HEK293T (cell line): ENCODE results near the gene TAS2R60.
"Not testable (repeated sequence)": the region's sequence is repeated elsewhere in the genome, so short reads cannot be mapped to it uniquely, and the experiment has no call there.

Experiments
- CTCF ChIA-PET: fragments of 350-600 bp; formaldehyde crosslinking; extraction: SDS; loops from one replicate; lab custom pipeline; 2021; ENCODE audit warnings: antibody characterized with exemption, inconsistent platforms; lab: Yijun Ruan, JAX
- POLR2A ChIA-PET: fragments of 350-600 bp; formaldehyde crosslinking; extraction: SDS; loops from one replicate; lab custom pipeline; 2020; ENCODE audit warnings: antibody characterized with exemption, inconsistent platforms; lab: Yijun Ruan, JAX
- DNase-seq: peaks from one replicate; pipeline ENCODE4 v3.0.0; 2012; ENCODE audit warnings: mixed read lengths; ENCODE audit errors: extremely low spot score
- ARNT ChIP-seq: fragments of 450-650 bp; IDR thresholded peaks from 2 replicates; pipeline ENCODE4 v1.6.1; 2017; ENCODE audit warnings: mild to moderate bottlenecking
- BHLHE40 ChIP-seq: fragments of 450-650 bp; IDR thresholded peaks from 2 replicates; pipeline ENCODE4 v1.6.1; 2016; ENCODE audit warnings: mild to moderate bottlenecking, moderate library complexity, borderline replicate concordance
- CTBP1 ChIP-seq: fragments of 450-650 bp; IDR thresholded peaks from 2 replicates; pipeline ENCODE4 v1.6.1; 2016; ENCODE audit warnings: borderline replicate concordance
- ELF4 ChIP-seq: fragments of 450-650 bp; IDR thresholded peaks from 2 replicates; pipeline ENCODE4 v1.6.1; 2017; ENCODE audit warnings: antibody characterized with exemption
- FOXA1 ChIP-seq: fragments of 450-650 bp; IDR thresholded peaks from 2 replicates; pipeline ENCODE4 v1.6.1; 2016; ENCODE audit warnings: mild to moderate bottlenecking
- FOXK2 ChIP-seq: fragments of 450-650 bp; IDR thresholded peaks from 2 replicates; pipeline ENCODE4 v1.6.1; 2016; ENCODE audit warnings: mild to moderate bottlenecking
- FOXM1 ChIP-seq: fragments of 450-650 bp; IDR thresholded peaks from 2 replicates; pipeline ENCODE4 v1.6.1; 2017; ENCODE audit warnings: mild to moderate bottlenecking, borderline replicate concordance
- HDGF ChIP-seq: fragments of 450-650 bp; IDR thresholded peaks from 2 replicates; pipeline ENCODE4 v1.6.1; 2017; ENCODE audit warnings: antibody characterized with exemption, borderline replicate concordance
- L3MBTL2 ChIP-seq: fragments of 450-650 bp; conservative IDR thresholded peaks from 2 replicates; pipeline ENCODE4 v1.6.1; 2016; ENCODE audit warnings: mild to moderate bottlenecking
- LEF1 ChIP-seq: fragments of 450-650 bp; IDR thresholded peaks from 2 replicates; pipeline ENCODE4 v1.6.1; 2017; ENCODE audit warnings: mild to moderate bottlenecking, borderline replicate concordance
- NFRKB ChIP-seq: fragments of 450-650 bp; IDR thresholded peaks from 2 replicates; pipeline ENCODE4 v1.6.1; 2016; ENCODE audit warnings: mild to moderate bottlenecking, moderate library complexity
- PKNOX1 ChIP-seq: fragments of 450-650 bp; IDR thresholded peaks from 2 replicates; pipeline ENCODE4 v1.6.1; 2016
- SP1 ChIP-seq: fragments of 450-650 bp; IDR thresholded peaks from 2 replicates; pipeline ENCODE4 v1.6.1; 2017
- SUZ12 ChIP-seq: fragments of 450-650 bp; IDR thresholded peaks from 2 replicates; pipeline ENCODE4 v1.6.1; 2016; ENCODE audit warnings: mild to moderate bottlenecking
- TARDBP ChIP-seq: fragments of 450-650 bp; IDR thresholded peaks from 2 replicates; pipeline ENCODE4 v1.6.1; 2016
- ZNF384 ChIP-seq: fragments of 450-650 bp; IDR thresholded peaks from 2 replicates; pipeline ENCODE4 v1.6.1; 2016

TAS2R60 gene

GRCh38 chr7:143396625-143397556 lies 46.4 kb upstream of the TAS2R60 start:
- no peak for DNase-seq
- CTCF ChIA-PET, result no interaction called here
- POLR2A ChIA-PET, result interaction anchor here (1.5 kb wide), 1 partner anchor 12 kb away, joined by 6 read pairs; no protein-coding TSS in a partner anchor
- no peak for TF ChIP-seq SP1

- DNase-seq, result no peak
- POLR2A ChIA-PET, result interaction anchor here (1.5 kb wide), 1 partner anchor 13 kb away, joined by 6 read pairs; no protein-coding TSS in a partner anchor
- TF ChIP-seq BHLHE40, result no peak
- no peak for TF ChIP-seq ZNF384
- TF ChIP-seq FOXK2, result no peak
- TF ChIP-seq LEF1, result no peak
- no peak for TF ChIP-seq CTBP1
- TF ChIP-seq HDGF, result no peak
- no peak for TF ChIP-seq FOXA1
- no peak for TF ChIP-seq SUZ12
- TF ChIP-seq L3MBTL2, result no peak
- no peak for TF ChIP-seq SP1
- TF ChIP-seq PKNOX1, result no peak
- TF ChIP-seq ARNT, result no peak
- no peak for TF ChIP-seq ELF4
- TF ChIP-seq TARDBP, result no peak
- no peak for TF ChIP-seq FOXM1
- TF ChIP-seq NFRKB, result no peak
- CTCF ChIA-PET, result interaction anchor here (0.6 kb wide), 1 partner anchor 70 kb away, joined by 3 read pairs; no protein-coding TSS in a partner anchor
Measured at GRCh38 chr7:143397710-143398530, 45.3 kb upstream of the TAS2R60 start.

- POLR2A ChIA-PET, result interaction anchor here (1.5 kb wide), 1 partner anchor 14 kb away, joined by 6 read pairs; no protein-coding TSS in a partner anchor
- no peak for DNase-seq
- CTCF ChIA-PET, result interaction anchor here (0.6 kb wide), 1 partner anchor 71 kb away, joined by 3 read pairs; no protein-coding TSS in a partner anchor
- TF ChIP-seq FOXA1, result no peak
- no peak for TF ChIP-seq LEF1
- TF ChIP-seq ELF4, result no peak
- TF ChIP-seq L3MBTL2, result no peak
- no peak for TF ChIP-seq NFRKB
- TF ChIP-seq FOXK2, result no peak
- TF ChIP-seq BHLHE40, result no peak
- TF ChIP-seq HDGF, result no peak
- TF ChIP-seq SUZ12, result no peak
Measured at GRCh38 chr7:143398616-143399015, 44.6 kb upstream of the TAS2R60 start.

- CTCF ChIA-PET, result no interaction called here
- POLR2A ChIA-PET, result no interaction called here
- TF ChIP-seq SUZ12 (no peak), FOXK2 (no peak), NFRKB (no peak)
- DNase-seq, result no peak
Measured at GRCh38 chr7:143399151-143399550, 44.1 kb upstream of the TAS2R60 start.

- no peak for DNase-seq
- POLR2A ChIA-PET, result no interaction called here
- TF ChIP-seq NFRKB (no peak), HDGF (no peak), CTBP1 (no peak), SUZ12 (no peak), L3MBTL2 (no peak), FOXM1 (no peak), TARDBP (no peak)
- CTCF ChIA-PET, result interaction anchor here (3.6 kb wide), 1 partner anchor 17 kb away, joined by 13 read pairs; no protein-coding TSS in a partner anchor
Measured at GRCh38 chr7:143399642-143400041, 43.6 kb upstream of the TAS2R60 start.

GRCh38 chr7:143401265-143401664 lies 42.0 kb upstream of the TAS2R60 start:
- CTCF ChIA-PET, result interaction anchor here (0.6 to 3.6 kb wide), 2 partner anchors 16 to 723 kb away, joined by 4 to 13 read pairs; no protein-coding TSS in a partner anchor
- TF ChIP-seq ZNF384 (no peak), HDGF (no peak), SUZ12 (no peak), ARNT (no peak), FOXK2 (no peak)
- no peak for DNase-seq
- POLR2A ChIA-PET, result interaction anchor here (0.8 to 1.0 kb wide), 3 partner anchors 17 to 161 kb away, joined by 3 to 4 read pairs (median 3); no protein-coding TSS in a partner anchor

GRCh38 chr7:143402233-143402632 lies 41.0 kb upstream of the TAS2R60 start:
- ChIA-PET POLR2A (interaction anchor here (1.0 kb wide), 1 partner anchor 22 kb away, joined by 4 read pairs; no protein-coding TSS in a partner anchor), CTCF (interaction anchor here (3.6 kb wide), 1 partner anchor 15 kb away, joined by 13 read pairs; no protein-coding TSS in a partner anchor)
- not testable (repeated sequence) for DNase-seq
